Panc1 (cell line): ENCODE measurements around the gene NDUFS7.

ENCODE experiments used
- SIN3A ChIP-seq: IDR thresholded peaks from 2 replicates; pipeline ENCODE4 v1.6.1; 2012; ENCODE audit warnings: low read depth, mild to moderate bottlenecking, low read length, moderate library complexity, borderline replicate concordance; ENCODE audit not compliant: insufficient read depth
- TCF7L2 ChIP-seq: IDR thresholded peaks from 2 replicates; pipeline ENCODE4 v1.6.1; 2011; ENCODE audit warnings: mild to moderate bottlenecking, low read depth, low read length, inconsistent platforms
- TF ChIP-seq, protein P1 (sequence below): fragments of 450-650 bp; IDR thresholded peaks from 2 replicates; pipeline ENCODE4 v1.5.1; 2017; ENCODE audit warnings: mild to moderate bottlenecking

DNA sequence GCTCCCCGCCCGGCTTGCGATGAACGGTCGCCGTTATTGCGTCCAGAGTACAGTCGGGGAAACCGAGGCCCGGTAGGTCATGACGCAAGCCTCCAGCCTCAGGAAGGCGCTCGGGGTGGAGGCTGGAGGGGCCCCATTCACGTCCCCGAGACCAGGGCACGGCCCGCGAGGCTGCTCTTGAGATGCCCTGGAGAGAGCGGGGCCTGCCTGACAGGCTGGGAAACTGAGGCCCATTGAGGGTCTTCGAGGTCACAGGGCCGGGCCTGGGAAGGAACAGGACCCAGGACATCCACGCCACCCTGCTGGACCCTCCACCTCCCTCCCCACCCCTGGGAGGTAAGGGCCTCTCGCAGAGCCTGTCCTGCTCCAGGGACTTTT, 367 bp downstream of the NDUFS7 start:
- TF ChIP-seq, protein P1, sequence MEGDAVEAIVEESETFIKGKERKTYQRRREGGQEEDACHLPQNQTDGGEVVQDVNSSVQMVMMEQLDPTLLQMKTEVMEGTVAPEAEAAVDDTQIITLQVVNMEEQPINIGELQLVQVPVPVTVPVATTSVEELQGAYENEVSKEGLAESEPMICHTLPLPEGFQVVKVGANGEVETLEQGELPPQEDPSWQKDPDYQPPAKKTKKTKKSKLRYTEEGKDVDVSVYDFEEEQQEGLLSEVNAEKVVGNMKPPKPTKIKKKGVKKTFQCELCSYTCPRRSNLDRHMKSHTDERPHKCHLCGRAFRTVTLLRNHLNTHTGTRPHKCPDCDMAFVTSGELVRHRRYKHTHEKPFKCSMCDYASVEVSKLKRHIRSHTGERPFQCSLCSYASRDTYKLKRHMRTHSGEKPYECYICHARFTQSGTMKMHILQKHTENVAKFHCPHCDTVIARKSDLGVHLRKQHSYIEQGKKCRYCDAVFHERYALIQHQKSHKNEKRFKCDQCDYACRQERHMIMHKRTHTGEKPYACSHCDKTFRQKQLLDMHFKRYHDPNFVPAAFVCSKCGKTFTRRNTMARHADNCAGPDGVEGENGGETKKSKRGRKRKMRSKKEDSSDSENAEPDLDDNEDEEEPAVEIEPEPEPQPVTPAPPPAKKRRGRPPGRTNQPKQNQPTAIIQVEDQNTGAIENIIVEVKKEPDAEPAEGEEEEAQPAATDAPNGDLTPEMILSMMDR, result no peak
- TF ChIP-seq SIN3A, result no peak
- TF ChIP-seq TCF7L2, result no peak
